HCT116 (cell line): ENCODE measurements around the gene RBM28.

ENCODE experiments used
- POLR2A ChIP-seq: IDR thresholded peaks from 2 replicates; pipeline ENCODE4 v1.7.0; 2011; ENCODE audit warnings: borderline replicate concordance; ENCODE audit not compliant: insufficient read depth, insufficient read length; ENCODE audit errors: extremely low read depth
- TF ChIP-seq, protein P1 (sequence below), 3 experiments: fragments of 200-600 bp in 1 of 3; sonication (generic) in 1 of 3; IDR thresholded peaks in 2 of 3; conservative IDR thresholded peaks in 1 of 3; 2 replicates each; pipeline ENCODE4 v1.5.1; 2012 to 2017; ENCODE audit warnings: low read depth in 2 of 3, low read length in 2 of 3, antibody characterized with exemption in 1 of 3, borderline replicate concordance in 1 of 3, control low read depth in 1 of 3, mild to moderate bottlenecking in 1 of 3, mixed read lengths in 1 of 3, mixed run types in 1 of 3, moderate library complexity in 1 of 3; ENCODE audit not compliant: insufficient read depth in 1 of 3

GRCh38 chr7:128351296-128352152 lies 7.8 kb upstream of the RBM28 start:
- no peak for TF ChIP-seq POLR2A
- TF ChIP-seq, protein P1, sequence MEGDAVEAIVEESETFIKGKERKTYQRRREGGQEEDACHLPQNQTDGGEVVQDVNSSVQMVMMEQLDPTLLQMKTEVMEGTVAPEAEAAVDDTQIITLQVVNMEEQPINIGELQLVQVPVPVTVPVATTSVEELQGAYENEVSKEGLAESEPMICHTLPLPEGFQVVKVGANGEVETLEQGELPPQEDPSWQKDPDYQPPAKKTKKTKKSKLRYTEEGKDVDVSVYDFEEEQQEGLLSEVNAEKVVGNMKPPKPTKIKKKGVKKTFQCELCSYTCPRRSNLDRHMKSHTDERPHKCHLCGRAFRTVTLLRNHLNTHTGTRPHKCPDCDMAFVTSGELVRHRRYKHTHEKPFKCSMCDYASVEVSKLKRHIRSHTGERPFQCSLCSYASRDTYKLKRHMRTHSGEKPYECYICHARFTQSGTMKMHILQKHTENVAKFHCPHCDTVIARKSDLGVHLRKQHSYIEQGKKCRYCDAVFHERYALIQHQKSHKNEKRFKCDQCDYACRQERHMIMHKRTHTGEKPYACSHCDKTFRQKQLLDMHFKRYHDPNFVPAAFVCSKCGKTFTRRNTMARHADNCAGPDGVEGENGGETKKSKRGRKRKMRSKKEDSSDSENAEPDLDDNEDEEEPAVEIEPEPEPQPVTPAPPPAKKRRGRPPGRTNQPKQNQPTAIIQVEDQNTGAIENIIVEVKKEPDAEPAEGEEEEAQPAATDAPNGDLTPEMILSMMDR (IDR thresholded peaks at IDR 0.05 in 2 of 3, conservative IDR thresholded peaks at IDR 0.05 in 1 of 3; ENCODE audit: borderline replicate concordance in 1 of 3, insufficient read depth in 1 of 3, low read depth in 2 of 3, low read length in 2 of 3), result no peak
